Measurements from ENCODE around the gene WDR47.
"Not testable (repeated sequence)": the region's sequence is repeated elsewhere in the genome, so short reads cannot be mapped to it uniquely, and the experiment has no call there.

Gene WDR47

GRCh38 chr1:109067883-109068282 is 26.0 kb upstream of the WDR47 start:
- TF ChIP-seq, protein P1, sequence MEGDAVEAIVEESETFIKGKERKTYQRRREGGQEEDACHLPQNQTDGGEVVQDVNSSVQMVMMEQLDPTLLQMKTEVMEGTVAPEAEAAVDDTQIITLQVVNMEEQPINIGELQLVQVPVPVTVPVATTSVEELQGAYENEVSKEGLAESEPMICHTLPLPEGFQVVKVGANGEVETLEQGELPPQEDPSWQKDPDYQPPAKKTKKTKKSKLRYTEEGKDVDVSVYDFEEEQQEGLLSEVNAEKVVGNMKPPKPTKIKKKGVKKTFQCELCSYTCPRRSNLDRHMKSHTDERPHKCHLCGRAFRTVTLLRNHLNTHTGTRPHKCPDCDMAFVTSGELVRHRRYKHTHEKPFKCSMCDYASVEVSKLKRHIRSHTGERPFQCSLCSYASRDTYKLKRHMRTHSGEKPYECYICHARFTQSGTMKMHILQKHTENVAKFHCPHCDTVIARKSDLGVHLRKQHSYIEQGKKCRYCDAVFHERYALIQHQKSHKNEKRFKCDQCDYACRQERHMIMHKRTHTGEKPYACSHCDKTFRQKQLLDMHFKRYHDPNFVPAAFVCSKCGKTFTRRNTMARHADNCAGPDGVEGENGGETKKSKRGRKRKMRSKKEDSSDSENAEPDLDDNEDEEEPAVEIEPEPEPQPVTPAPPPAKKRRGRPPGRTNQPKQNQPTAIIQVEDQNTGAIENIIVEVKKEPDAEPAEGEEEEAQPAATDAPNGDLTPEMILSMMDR (IDR thresholded peaks at IDR 0.05) = no peak
- no peak for TF ChIP-seq ZFX (IDR thresholded peaks at IDR 0.05; ENCODE audit: borderline replicate concordance)
- no peak overlapping the region for H3K27ac ChIP-seq

DNA sequence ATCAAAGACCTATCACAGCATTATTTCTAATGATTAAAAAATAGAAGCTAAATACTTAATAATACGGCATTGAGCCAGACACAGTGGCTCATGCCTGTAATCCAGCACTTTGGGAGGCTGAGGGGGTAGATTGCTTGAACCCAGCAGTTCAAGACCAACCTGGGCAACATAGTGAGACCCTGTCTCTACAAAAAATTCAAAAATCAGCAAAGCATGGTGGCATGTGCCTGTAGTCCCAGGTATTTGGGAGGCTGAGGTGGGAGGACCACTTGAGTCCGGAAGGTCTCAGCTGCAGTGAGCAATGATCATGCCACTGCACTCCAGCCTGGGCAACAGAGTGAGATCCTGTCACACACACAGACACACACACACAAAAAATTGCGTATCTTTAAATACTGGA is 23.2 kb upstream of the WDR47 start:
- TF ChIP-seq, protein P1 (IDR thresholded peaks at IDR 0.05) = no peak
- TF ChIP-seq ZFX (IDR thresholded peaks at IDR 0.05; ENCODE audit: borderline replicate concordance) = no peak
- no peak overlapping the region for H3K27ac ChIP-seq

DNA sequence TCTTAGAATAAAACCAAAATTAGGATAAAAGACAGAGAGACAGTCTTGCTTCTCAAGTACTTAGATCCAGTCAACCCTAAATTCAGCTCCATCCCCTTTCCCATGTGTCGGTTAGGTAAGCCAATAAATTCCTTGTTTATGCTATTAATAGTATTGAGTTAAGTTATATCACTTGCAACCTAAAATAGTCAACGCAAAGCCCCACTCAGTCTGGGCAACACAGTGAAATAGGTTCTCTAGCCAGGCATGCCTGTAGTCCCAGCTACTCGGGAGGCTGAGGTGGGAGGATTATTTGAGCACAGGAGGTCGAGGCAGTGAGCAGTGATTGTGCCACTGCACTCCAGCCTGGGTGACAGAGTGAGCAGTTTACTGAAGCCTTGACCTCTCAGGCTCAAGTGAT is 19.3 kb upstream of the WDR47 start:
- TF ChIP-seq, protein P1 (IDR thresholded peaks at IDR 0.05) = no peak
- TF ChIP-seq ZFX (IDR thresholded peaks at IDR 0.05; ENCODE audit: borderline replicate concordance) = no peak
- H3K27ac ChIP-seq = no peak overlapping the region

DNA sequence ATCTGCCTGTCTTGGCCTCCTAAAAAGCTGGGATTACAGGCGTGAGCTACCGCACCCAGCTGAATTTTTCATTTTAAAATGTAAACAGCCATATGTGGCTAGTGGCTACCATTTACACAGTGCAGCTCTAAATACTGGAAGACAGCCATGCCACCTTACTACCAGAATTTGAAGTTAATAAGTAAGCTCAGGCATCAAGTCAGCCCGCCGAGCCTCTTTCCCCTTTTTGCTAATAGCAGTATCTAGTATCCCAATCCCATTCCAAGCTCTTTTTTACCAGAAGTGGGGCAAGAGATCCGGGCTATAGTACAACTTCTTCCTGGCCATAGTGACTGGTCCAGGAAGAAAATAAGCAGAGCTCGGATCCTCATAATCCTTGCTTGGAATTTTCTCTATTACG is 18.8 kb upstream of the WDR47 start:
- TF ChIP-seq, protein P1 (IDR thresholded peaks at IDR 0.05) = no peak
- TF ChIP-seq ZFX (IDR thresholded peaks at IDR 0.05; ENCODE audit: borderline replicate concordance) = no peak
- H3K27ac ChIP-seq = no peak overlapping the region

GRCh38 chr1:109059026-109059425 is 17.1 kb upstream of the WDR47 start:
- H3K27ac ChIP-seq = no peak overlapping the region
- no peak for TF ChIP-seq ZFX (IDR thresholded peaks at IDR 0.05; ENCODE audit: borderline replicate concordance)
- TF ChIP-seq, protein P1 (IDR thresholded peaks at IDR 0.05) = no peak

DNA sequence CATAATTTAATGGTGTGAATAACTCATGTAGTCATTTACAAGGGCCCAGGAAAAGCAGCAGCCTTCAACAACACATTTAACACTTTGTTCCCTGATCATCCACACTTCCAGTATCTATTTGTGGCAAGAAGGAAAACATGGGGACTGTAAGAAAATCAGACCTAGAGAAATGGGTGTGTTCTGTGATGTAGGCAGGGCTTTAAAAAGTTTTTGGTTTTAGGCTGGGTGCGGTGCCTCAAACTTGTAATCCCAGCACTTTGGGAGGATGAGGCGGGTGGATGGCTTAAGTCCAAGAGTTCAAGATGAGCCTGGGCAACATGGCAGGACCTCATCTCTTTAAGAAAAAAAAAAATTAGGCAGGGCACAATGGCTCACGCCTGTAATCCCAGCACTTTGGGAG is 14.2 kb upstream of the WDR47 start:
- TF ChIP-seq ZFX (IDR thresholded peaks at IDR 0.05; ENCODE audit: borderline replicate concordance) = no peak
- TF ChIP-seq, protein P1 (IDR thresholded peaks at IDR 0.05) = no peak
- no peak overlapping the region for H3K27ac ChIP-seq

GRCh38 chr1:109052145-109052544 is 10.2 kb upstream of the WDR47 start:
- H3K27ac ChIP-seq = not testable (repeated sequence)

DNA sequence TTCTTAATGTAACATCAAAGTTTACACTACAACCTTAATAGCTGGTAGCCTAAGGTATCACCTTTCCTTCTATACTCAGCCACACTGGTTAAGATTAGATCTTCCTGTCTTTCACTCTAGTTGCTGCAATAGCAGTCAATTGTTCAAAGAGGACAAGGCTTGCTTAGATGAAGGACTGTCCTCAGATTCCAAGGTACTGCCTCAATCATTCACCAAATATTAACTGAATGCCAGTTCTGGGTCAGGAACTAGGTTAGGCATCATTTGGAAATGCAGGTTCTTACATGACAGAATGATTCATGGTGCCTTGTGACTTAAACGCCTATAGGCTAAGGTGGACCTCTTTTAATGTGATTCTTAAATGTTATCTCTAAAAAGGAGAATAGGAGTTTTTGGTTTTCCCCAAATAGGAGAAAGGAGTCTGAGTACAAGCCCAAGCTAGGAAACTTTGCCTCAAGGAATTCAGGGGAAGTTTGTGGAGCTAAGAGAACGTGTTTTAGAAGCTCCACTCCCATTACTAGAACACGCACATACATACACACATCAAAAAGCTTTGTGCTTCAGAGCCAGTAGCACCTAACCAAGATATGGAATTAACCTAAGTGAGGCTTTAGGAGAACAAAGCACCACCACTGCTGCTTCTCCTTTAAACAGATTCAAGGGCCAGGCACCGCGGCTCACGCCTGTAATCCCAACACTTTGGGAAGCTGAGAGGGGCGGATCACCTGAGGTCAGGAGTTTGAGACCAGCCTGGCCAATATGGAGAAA is 8.5 kb upstream of the WDR47 start:
- H3K27ac ChIP-seq = no peak overlapping the region
- TF ChIP-seq, protein P1 (IDR thresholded peaks at IDR 0.05) = no peak
- no peak for TF ChIP-seq ZFX (IDR thresholded peaks at IDR 0.05; ENCODE audit: borderline replicate concordance)

All from 22Rv1 (cell line).